Astrocyte (in vitro differentiated cells and primary cell): Measurements from ENCODE around the gene KDF1.

Experiments
- CTCF ChIP-seq: IDR thresholded peaks from 2 replicates; pipeline ENCODE4 v1.5.1; 2011; ENCODE audit warnings: low read depth, mild to moderate bottlenecking, inconsistent platforms, low read length, moderate library complexity; ENCODE audit not compliant: insufficient read depth
- EZH2 ChIP-seq: IDR thresholded peaks from 2 replicates; pipeline ENCODE4 v1.6.1; 2012; ENCODE audit warnings: mild to moderate bottlenecking, low read length, inconsistent platforms; ENCODE audit not compliant: insufficient read depth

- TF ChIP-seq CTCF (no peak), EZH2 (no peak)
Observed at GRCh38 chr1:26970810-26971209, 10.5 kb upstream of the KDF1 start.
